OCI-LY3 (cell line): Measurements from ENCODE around the gene ADSS1.

Source experiments
- H2AFZ ChIP-seq: fragments of 200-600, 300-600 bp; shearing (Covaris generic); 2 replicates; pipeline ENCODE4 v1.6.0; 2014; ENCODE audit warnings: antibody characterized with exemption, low read depth, low read length
- H3K27ac ChIP-seq: fragments of 200-600, 300-600 bp; sonication (generic); 2 replicates; pipeline ENCODE4 v1.5.1; 2014; ENCODE audit warnings: mild to moderate bottlenecking, low read length, moderate library complexity, mixed read lengths
- H3K27me3 ChIP-seq: fragments of 200-600, 300-600 bp; sonication (generic); 2 replicates; pipeline ENCODE4 v1.6.1; 2014; ENCODE audit warnings: low read depth, low read length, mixed read lengths
- H3K36me3 ChIP-seq: fragments of 200-600, 300-600 bp; sonication (generic); replicated peaks from 2 replicates; pipeline ENCODE3; 2014; ENCODE audit warnings: low read depth, low read length, mixed read lengths
- H3K4me1 ChIP-seq: fragments of 300-600, 200-600 bp; sonication (generic); 2 replicates; pipeline ENCODE4 v1.6.1; 2014; ENCODE audit warnings: low read length, mixed read lengths
- H3K4me2 ChIP-seq: fragments of 200-600, 300-600 bp; sonication (generic); 2 replicates; pipeline ENCODE4 v1.6.1; 2014; ENCODE audit warnings: low read length, mixed read lengths
- H3K4me3 ChIP-seq: fragments of 300-600, 200-600 bp; sonication (generic); 2 replicates; pipeline ENCODE4 v1.5.1; 2014; ENCODE audit warnings: antibody characterized with exemption, mild to moderate bottlenecking, low read length, moderate library complexity
- H3K79me2 ChIP-seq: fragments of 300-600, 200-600 bp; shearing (Covaris generic); 2 replicates; pipeline ENCODE4 v1.6.1; 2014; ENCODE audit warnings: mild to moderate bottlenecking, low read length, mixed read lengths
- H3K9ac ChIP-seq: fragments of 300-600, 200-600 bp; shearing (Covaris generic); 2 replicates; pipeline ENCODE4 v1.6.0; 2014; ENCODE audit warnings: mild to moderate bottlenecking, low read length, moderate library complexity
- H3K9me3 ChIP-seq: fragments of 200-600, 300-600 bp; shearing (Covaris generic); 2 replicates; pipeline ENCODE4 v1.6.1; 2014; ENCODE audit warnings: low read length, mixed read lengths; ENCODE audit not compliant: insufficient read depth
- H4K20me1 ChIP-seq: fragments of 200-600, 300-600 bp; sonication (generic); 2 replicates; pipeline ENCODE4 v1.6.1; 2016; ENCODE audit warnings: low read length, mixed read lengths; ENCODE audit not compliant: insufficient read depth
- CTCF ChIP-seq: fragments of 200-600, 300-600 bp; sonication (generic); IDR thresholded peaks from 2 replicates; pipeline ENCODE4 v1.5.1; 2014; ENCODE audit warnings: antibody characterized with exemption, low read length, low read depth
- EZH2phosphoT487 ChIP-seq: fragments of 200-600 bp; shearing (Covaris generic); IDR thresholded peaks from 2 replicates; pipeline ENCODE4 v1.6.1; 2018; ENCODE audit warnings: antibody characterized with exemption, mixed run types, low read depth

ADSS1 gene

DNA sequence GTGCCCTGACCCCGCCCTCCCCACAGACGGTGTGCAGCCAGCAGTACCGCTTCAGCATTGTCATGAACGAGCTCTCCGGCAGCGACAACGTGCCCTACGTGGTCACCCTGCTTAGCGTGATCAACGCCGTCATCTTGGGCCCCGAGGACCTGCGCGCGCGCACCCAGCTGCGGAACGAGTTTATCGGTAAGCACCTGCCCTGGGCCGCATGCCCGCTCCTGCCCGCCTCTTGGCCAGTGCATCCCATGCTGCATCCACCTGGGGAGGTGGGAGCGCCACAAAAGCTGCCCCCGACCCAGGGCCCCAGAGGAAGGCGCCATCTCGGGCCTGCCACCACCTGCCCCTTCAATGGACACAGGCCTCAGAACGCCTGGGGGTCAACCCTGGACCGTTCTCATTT is 20.8 kb upstream of the ADSS1 start:
- Histone ChIP-seq H3K36me3 (peaks cover 12% of the 10 kb centered on the region), H3K27me3 (no peaks in the 10 kb centered on the region), H2AFZ (no peak overlapping the region), H3K4me3 (no peak overlapping the region), H3K9me3 (no peaks in the 10 kb centered on the region), H3K4me1 (no peaks in the 10 kb centered on the region), H3K4me2 (no peak overlapping the region), H3K27ac (no peak overlapping the region), H4K20me1 (peaks cover 5% of the 10 kb centered on the region; the same call in 1 of the 2 replicates), H3K9ac (no peak overlapping the region), H3K79me2 (no peaks in the 10 kb centered on the region)
- TF ChIP-seq CTCF, result no peak
- no peak for TF ChIP-seq EZH2phosphoT487

- TF ChIP-seq CTCF, result no peak
- TF ChIP-seq EZH2phosphoT487, result no peak
- no peak overlapping the region for H3K27ac ChIP-seq
- 0 out of 2 replicates have a peak, but pooled peaks cover 2% of the 10 kb centered on the region for H4K20me1 ChIP-seq
- H3K36me3 ChIP-seq, result peaks cover 12% of the 10 kb centered on the region
- no peak overlapping the region for H3K9ac ChIP-seq
- H3K9me3 ChIP-seq, result no peaks in the 10 kb centered on the region
- no peaks in the 10 kb centered on the region for H3K4me1 ChIP-seq
- H3K4me3 ChIP-seq, result no peak overlapping the region
- no peak overlapping the region for H3K4me2 ChIP-seq
- no peaks in the 10 kb centered on the region for H3K79me2 ChIP-seq
- no peak overlapping the region for H2AFZ ChIP-seq
- H3K27me3 ChIP-seq, result no peaks in the 10 kb centered on the region
Observed at GRCh38 chr14:104704252-104704651, 19.8 kb upstream of the ADSS1 start.

DNA sequence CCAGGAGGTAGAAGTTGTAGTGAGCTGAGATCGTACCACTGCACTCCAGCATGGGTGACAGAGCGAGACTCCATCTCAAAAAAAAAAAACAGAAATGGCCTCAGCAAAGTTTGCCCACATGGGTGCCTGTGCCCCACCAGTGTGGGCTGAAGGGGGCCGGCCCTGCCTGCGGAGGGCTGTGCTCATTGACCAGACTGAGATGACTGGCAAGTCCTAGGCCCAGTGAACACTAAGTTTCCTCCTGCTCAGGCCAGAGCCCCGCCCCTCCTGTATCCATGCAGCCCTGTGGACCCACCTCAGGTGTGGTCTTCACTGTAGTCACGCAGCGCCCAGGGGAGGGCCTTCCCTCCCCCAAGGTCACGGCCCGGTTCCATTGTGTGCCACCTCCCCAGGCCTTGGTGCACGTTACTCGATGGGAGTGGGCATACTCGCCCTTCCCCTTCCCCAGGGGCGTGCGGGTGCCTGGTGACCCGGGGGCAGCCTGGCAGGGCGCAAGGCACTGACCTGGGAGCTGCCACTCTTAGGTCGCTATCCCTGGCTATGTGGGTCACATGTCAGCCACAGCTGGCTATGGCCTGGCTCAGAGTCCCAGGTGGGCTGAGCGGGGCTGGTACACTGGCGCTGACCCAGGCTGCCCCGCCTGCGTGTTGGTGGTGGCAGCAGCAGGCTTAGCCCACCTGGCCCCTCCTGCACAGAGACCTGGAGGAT is 18.5 kb upstream of the ADSS1 start:
- Histone ChIP-seq H2AFZ (no peak overlapping the region), H3K27me3 (no peaks in the 10 kb centered on the region), H3K36me3 (peaks cover 12% of the 10 kb centered on the region), H3K4me3 (no peak overlapping the region), H3K9me3 (no peaks in the 10 kb centered on the region), H3K4me2 (no peak overlapping the region), H3K79me2 (no peaks in the 10 kb centered on the region), H3K27ac (no peak overlapping the region), H4K20me1 (0 out of 2 replicates have a peak, but pooled peaks cover 2% of the 10 kb centered on the region), H3K9ac (no peak overlapping the region), H3K4me1 (no peaks in the 10 kb centered on the region)
- TF ChIP-seq CTCF, result no peak
- no peak for TF ChIP-seq EZH2phosphoT487

DNA sequence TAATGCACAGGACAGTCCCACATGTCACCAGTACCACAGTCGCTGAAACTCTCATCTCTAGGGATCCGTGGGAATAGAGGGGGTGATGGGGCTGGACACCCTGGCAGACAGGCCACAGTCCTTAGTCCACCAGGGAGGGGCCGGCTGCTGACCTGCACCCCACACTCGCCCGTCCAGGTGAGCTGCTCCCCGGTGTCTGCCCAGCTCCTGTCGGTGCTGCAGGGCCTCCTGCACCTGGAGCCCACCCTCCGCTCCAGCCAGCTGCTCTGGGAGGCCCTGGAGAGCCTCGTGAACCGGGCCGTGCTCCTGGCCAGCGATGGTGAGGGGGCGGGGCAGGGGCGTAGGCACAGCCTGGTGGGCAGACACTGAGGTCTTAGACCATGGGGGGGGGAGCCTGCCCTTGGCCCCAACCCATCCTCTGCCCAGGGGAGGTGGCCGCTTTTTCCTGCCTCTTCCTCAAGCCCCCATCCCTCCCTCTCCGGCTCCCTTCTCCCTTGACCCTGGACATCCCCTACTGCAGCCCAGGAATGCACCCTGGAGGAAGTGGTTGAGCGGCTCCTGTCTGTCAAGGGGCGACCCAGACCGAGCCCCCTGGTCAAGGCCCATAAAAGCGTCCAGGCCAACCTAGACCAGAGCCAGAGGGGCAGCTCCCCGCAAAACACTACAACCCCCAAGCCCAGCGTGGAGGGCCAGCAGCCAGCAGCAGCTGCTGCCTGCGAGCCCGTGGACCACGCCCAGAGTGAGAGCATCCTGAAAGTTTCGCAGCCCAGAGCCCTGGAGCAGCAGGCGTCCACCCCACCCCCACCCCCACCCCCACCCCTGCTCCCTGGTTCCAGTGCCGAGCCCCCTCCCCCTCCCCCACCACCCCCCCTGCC is 17.1 kb upstream of the ADSS1 start:
- H3K9ac ChIP-seq, result no peak overlapping the region
- H3K4me2 ChIP-seq, result no peak overlapping the region
- H3K9me3 ChIP-seq, result no peaks in the 10 kb centered on the region

More for the DNA sequence above, 17.1 kb upstream of the ADSS1 start:
- no peak for TF ChIP-seq CTCF
- TF ChIP-seq EZH2phosphoT487, result no peak
- Histone ChIP-seq H4K20me1 (0 out of 2 replicates have a peak, but pooled peaks cover 2% of the 10 kb centered on the region), H3K4me3 (no peak overlapping the region), H3K27me3 (no peaks in the 10 kb centered on the region), H3K4me1 (no peaks in the 10 kb centered on the region), H2AFZ (no peak overlapping the region), H3K36me3 (peaks cover 12% of the 10 kb centered on the region), H3K27ac (no peak overlapping the region), H3K79me2 (no peaks in the 10 kb centered on the region)
